Raji (cell line): Measurements from ENCODE around the gene PELI1.

ENCODE experiments used
- POLR2A ChIP-seq: IDR thresholded peaks from 2 replicates; pipeline ENCODE4 v1.6.1; 2011; ENCODE audit warnings: low read depth, low read length, control low read depth; ENCODE audit not compliant: insufficient read depth

Gene PELI1

DNA sequence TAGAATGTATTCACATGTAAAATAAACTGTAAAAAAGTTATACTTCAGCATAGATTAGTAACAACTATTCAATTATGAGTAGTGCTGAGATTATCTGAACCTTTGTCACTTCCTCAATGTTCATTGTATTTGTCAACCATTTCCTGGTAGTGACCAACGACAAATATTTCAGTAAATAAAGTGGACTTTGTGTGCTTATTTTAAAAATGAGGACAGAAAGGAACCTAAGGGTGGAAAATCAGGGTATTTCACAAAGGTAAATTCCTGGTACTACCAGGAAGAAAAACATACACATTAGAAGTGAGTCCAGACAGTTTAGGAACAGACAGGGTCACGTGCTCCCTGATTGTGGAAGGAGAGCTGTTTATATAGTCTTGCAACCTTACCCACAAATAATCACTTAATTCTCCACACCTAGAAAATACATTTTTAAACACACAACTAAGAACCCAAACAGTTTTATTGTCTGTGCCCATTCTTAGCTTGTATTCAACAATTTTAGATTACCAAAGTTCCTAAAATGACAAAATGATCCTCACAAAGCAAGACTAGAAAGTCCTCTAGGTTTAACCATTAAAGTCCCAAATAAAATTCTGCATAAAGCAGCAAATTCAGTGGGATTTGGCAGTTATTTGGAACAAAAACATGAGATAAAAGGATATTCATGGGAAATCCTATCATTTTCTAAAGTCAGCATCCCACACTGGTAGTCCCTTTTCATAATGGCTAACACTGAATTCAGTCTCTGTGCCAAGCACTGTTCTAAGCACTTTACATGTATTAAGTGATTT, 28.2 kb downstream of the PELI1 start:
- TF ChIP-seq POLR2A, result no peak

DNA sequence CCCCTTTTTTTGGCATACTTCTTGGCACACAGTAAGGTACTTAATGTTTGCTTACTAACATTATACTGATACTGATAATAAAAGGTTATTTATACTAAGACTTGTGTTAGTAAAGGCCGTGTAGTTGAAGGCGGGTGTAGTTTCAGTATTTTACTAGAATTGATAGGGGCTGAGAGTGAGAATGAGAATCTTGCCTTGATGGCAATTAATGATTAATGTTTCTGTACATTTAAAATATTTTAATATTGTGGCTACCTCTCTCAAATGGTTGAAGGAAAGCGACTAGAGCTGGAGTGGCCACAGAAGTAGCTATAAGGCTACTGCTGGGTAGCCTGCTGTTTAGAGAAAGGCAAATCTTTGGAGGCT, 29.3 kb downstream of the PELI1 start:
- TF ChIP-seq POLR2A, result no peak

DNA sequence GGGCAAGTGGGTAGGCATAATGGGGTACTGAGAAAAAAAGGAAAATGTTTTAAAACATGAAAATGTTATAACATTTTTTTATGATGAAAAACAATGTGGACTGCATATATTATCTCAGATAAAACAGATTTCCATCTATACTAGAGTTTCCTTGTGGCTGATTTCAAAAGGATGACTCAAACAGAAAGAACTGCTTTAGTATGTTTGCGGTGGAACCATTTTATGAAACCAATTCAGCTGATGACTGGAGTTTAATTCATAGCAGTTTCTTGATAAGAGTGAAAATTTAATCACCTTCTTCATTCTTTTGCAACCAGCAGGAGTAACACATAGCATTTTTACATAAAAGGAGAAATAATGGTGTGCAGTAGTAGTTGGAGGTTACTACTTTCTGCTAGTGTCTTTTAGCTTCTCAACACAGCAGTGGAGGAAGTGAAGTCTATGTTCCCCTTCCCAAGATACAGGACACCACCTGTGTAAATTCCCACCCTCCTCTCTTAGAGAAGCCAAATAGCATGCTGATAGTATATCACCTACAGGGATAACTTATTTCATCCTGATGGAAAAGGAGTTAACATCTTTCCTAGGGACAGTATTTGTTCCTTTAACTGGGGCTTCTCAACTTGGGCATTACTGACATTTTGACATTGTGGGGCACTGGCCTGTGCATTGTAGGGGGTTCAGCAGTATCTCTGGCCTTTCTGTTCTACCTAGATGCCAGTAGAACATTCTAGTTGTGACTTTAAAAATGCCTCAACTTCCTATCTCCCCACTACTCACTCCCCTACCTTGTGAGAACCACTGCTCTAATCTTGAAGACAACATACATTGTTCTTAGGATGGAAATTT, 29.9 kb downstream of the PELI1 start:
- TF ChIP-seq POLR2A, result no peak

DNA sequence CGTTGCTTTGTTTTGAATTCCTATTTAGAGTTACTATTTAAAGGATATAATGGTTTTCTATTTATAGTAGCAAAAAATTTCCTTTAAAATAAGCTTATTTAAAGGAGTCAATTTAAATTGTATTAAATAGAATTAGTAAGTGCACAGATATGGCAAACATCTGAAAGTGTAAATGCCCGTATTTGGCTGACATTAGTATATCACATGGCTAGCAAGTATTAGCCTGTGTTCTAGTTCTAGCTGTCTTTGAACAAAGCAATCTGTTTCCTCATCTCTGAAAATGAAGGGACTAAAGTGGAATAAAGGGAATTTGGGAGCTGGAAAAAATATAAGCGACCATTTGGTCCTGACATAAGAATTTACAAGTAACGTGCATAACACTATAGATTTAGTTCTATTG, 32.2 kb downstream of the PELI1 start:
- TF ChIP-seq POLR2A, result no peak

DNA sequence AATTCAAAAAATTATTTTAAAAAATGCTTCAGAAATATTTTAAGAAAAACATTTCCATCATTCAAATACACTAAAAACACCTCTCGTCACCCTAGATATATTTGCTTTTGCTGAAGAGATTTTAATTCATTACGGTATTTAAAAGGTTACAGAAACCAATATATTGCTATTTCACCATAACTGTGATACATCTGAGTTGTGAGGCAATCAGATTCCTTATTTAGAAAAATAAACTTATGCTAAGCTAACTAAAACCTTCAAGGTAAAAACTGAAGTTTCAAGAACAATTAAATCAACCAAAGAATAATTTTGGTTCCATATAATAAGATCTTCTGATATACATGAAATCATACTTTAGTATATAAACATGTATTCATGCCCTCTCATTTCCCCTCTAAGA, 32.8 kb downstream of the PELI1 start:
- TF ChIP-seq POLR2A, result no peak

DNA sequence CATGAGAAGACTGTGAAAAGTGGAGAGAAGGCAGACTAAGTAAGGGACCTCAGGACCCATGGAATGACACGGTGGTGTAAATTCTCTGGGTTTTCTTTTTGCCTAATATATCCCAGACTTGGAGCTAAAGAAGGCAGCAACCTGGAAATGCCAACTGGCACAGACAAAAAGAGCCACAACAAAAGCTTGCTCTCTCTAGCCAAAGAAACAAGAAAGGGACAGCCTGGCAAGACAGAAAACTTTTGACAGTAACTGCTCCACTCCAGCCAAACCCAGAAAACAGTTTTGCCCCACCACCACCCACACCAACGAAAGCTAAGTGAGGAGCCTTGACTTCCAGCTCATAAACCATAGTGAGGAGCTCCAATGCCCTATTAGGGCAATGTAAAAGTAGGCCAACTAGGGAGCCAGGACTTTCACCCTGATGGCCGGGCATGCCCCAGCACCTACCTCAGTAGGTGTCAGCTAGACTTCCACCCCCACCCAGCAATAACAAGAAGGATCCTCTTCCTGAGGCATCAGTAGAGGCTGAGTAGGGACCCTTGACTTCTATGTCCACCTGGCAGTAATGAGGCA, 35.5 kb downstream of the PELI1 start:
- TF ChIP-seq POLR2A, result no peak

DNA sequence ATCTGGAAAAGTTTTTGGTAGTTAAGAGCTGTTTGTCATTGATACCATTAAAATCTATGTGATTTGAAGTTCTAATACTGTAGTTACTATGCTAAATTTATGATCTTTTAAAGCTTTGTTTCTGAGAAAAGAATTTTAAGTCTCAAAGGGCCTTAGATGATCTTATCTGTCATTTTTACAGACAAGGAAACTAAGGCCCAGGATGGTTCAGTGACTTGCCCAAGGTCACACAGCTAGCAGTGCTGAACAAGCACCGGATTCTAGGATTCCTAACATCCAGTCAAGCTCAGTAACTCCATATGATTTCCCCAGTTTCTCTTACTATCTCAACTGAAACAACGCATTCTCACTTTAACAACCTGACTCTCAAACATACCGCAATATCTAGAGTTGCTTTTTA, 37.7 kb downstream of the PELI1 start:
- TF ChIP-seq POLR2A, result no peak

DNA sequence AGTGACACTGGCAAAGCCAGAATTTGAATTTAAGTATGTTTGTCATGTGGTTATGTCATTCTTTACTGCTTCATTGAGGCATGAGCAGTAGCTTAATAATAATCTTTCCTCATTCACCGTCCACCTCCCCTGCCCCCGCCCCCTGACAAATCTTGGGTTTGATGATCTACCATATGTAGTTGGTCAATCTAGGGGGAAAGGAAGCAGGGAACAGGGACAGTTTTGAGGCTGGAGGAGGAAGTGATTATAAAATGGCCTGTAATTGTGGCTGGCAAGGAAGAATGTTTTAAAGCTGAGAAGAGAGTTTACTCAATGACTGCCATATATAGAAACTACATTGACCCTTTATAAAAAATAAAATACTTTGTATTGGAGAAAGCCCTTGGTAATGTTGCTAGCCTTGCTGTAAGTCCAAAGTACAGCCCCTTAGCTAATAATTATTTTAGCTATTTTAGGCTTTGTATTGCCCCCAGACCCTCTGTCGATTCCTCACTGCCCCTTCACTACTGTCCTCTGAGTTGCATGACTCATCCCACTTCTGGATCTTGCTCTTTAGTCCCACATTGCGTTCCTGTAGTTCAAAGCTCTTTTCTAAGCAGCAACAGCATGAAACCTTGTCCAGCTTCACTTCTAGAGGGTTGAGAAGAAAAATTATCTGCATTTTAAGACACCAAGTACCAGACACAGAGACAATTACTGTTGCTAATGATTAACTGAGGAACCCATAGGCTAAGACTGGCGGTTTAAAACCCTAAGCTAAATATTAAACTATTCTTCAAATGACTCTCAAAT, 38.4 kb downstream of the PELI1 start:
- no peak for TF ChIP-seq POLR2A

DNA sequence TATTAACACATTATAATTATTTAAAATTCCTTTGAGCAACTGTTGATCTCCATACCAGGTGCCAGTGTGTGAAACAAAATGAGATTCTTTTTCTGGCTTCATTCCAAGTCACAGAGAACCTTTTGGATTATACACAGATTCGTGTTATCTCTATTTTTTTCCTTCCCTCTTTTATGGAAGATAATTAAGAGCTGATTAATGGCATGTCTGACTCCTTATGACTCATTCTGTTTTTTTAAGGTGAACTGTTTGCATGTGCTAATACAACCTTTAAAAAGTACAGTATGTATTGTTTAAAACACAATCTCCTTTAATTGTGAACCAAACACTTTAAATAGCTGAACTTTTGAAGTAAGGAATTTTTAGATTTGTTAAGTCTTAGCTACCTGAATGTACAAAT, 39.3 kb downstream of the PELI1 start:
- TF ChIP-seq POLR2A, result no peak

DNA sequence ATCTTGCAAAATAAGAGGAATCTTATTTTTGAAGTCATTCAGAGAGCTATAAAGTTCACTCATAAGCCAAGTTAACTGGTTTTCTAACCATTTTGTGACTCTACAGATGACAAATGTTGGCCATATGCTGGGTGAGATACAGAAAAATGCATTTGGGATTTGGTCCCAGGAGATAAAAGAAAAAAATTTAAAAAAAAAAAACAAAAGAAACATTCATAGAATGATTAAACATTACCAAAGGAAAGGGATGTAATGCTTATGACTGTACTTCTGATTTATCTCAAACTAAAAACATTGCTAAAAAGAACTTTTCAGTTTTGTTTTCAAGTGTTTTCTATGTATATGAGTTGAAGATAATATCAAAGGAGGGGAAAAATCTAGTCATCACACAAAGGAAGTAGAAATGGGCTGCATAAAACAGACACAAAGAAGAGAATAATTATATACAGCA, 43.1 kb downstream of the PELI1 start:
- TF ChIP-seq POLR2A, result no peak

DNA sequence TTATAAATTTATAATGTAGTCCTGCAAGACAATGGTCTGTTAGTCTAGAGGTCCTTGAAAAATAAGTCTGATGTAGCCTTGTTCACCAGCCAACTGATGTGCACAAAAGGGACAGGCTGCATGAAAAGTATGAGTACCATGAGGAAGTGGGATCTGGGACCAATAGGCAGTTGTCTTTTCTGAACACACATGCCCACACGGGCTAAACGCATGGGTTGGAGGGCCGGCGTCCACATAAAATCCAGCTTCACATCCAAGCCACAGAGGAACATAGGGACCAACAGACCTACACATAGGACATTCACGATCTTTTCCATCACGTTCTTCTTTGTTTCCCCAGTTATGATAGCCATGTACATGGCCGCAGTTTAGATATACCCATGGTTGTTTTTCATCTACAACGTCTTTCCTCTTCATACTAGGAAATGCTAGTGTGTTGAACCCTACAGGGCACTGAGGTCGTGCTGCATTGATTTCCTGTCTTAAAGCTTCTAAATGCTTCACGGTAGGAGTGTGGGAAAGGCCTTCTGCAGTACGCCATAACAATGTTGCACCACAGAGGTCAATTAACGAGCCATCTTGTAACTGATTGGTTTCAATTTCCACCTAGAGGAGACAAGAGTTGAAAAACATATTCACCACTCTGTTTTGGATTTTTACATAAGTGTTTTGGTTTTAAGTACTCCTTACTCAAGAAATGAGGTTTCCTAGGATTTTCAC, 49.4 kb downstream of the PELI1 start:
- TF ChIP-seq POLR2A, result no peak

DNA sequence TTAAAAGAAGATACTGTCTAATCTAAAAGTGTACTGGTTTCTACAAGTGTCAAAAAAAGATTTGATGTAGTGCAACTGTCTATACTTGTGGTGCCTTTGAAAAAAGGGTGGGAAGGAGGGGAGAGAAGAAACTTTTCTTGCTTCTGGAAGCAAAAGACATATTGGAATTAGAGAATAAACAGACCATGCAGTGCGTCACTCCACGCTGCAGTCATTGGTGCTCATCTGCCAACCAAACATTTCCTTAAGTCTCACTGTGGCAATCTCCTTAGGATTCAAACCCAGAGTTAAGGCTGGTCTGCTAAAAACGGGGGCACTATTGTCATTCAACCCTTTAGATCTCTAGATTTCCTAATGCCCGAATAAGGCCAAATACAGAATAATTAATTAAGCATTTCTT, 50.9 kb downstream of the PELI1 start:
- TF ChIP-seq POLR2A, result no peak

DNA sequence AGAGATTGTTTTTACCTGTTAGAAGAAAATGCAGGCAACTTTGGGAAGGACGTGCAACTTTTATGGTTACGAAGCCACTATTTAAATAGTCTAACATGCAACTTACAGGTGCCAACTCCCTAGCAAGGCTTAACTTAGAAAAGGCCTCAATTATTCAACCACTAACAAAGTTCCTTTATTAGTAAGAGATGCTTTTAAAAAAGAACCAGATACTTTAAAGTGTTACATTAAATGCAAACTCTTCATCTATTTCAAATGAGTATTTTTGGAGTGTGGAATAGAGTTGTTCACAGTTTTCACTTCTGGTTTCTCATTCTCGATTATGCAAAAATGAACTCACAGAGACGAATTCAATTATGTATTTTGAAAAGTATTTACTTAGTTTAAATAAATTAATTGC, 51.7 kb downstream of the PELI1 start:
- no peak for TF ChIP-seq POLR2A

DNA sequence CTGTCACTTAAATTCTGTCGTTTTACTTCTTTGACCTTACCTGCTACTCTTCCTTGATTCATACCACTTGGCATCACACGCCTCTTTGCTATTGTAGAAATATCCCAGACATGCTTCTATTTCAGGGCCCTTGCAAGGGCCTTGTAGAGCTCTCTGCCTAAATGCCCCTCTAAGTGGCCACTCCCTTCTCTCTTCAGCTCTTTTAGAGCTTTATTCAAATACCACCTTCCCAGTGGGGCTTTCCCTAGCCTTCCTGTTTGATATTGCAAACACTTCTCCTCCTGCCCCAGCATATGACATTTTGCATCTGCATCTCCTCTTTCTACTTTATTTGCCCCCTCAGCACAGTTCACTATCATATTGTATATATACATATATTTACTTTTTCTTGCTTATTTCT, 54.0 kb downstream of the PELI1 start:
- peak; percentile 40; the same call in 1 of the 2 replicates for TF ChIP-seq POLR2A

DNA sequence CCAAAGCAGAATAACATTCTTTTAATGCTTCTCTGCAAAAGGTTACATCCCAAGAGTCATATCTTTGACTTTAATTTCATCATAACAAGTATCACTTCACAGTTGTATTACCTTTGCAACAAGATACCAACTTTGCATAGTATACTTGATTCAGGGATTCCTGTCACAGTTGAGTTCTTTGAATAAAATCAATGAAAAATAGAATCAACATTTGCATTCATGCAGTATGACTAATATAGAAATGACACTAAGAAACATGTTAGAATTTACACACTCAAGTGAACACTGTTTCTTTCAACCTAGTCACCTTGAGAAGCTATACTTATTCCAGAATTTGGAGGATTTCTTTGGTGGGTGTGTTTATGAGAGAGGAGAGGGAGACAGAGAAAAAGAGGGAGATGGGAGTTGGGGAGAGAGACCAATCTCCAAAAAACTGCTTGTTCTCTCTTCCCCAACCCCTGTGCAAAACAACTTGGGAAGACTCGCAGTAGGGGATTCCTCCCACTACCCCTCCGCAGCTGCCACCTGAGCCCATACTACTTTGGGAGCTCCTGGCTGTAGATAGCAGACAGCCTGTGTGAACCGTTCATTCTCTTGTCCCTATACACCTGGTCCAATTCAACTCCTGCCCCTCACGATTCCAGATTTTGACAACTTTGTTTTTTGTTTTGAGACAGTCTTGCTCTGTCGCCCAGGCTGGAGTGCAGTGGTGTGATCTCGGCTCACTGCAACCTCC, 57.7 kb downstream of the PELI1 start:
- TF ChIP-seq POLR2A, result 0 out of 2 replicates have a peak, but pooled peaks have one; percentile 5
